Neural cell (in vitro differentiated cells): ENCODE data around the gene CCDC71. TPM values are rescaled to one million over a fixed set of nuclear protein-coding genes. Genes with fewer than 3 reads are reported as not detected.

Experiments
- H2AFZ ChIP-seq: fragments of 200-600, 300-800 bp; sonication (generic), shearing (Covaris generic); 2 replicates; pipeline ENCODE4 v1.6.0; 2014; ENCODE audit warnings: low read depth, mild to moderate bottlenecking, antibody characterized with exemption, low read length, moderate library complexity
- H3F3A ChIP-seq: fragments of 200-600 bp; shearing (Covaris generic); 2 replicates; pipeline ENCODE4 v1.6.1; 2016; ENCODE audit warnings: mild to moderate bottlenecking, moderate library complexity, mixed read lengths, antibody characterized with exemption, low read length; ENCODE audit not compliant: insufficient read depth, poor library complexity, severe bottlenecking
- H3K27ac ChIP-seq: fragments of 200-600, 300-800 bp; sonication (generic), shearing (Covaris generic); 2 replicates; pipeline ENCODE4 v1.5.1; 2014; ENCODE audit warnings: mild to moderate bottlenecking, low read length, moderate library complexity
- H3K27me3 ChIP-seq: fragments of 300-800, 200-600 bp; sonication (generic), shearing (Covaris generic); 2 replicates; pipeline ENCODE4 v1.6.0; 2014; ENCODE audit warnings: mild to moderate bottlenecking, low read depth, low read length, moderate library complexity; ENCODE audit not compliant: insufficient read depth
- H3K36me3 ChIP-seq: fragments of 300-800, 200-600 bp; sonication (generic), shearing (Covaris generic); 2 replicates; pipeline ENCODE4 v1.5.1; 2014; ENCODE audit warnings: mild to moderate bottlenecking, antibody characterized with exemption, low read length, moderate library complexity; ENCODE audit not compliant: insufficient read depth
- H3K4me2 ChIP-seq: fragments of 300-800, 200-600 bp; sonication (generic), shearing (Covaris generic); 2 replicates; pipeline ENCODE4 v1.6.0; 2014; ENCODE audit warnings: mild to moderate bottlenecking, low read length
- H3K4me3 ChIP-seq: fragments of 300-800, 200-600 bp; sonication (generic), shearing (Covaris generic); 2 replicates; pipeline ENCODE4 v1.5.1; 2014; ENCODE audit warnings: mild to moderate bottlenecking, low read length, moderate library complexity
- H3K79me2 ChIP-seq: fragments of 200-600 bp; shearing (Covaris generic); replicated peaks from 2 replicates; pipeline ENCODE4 v1.6.0; 2014; ENCODE audit warnings: mild to moderate bottlenecking, low read length, moderate library complexity; ENCODE audit not compliant: insufficient read depth
- H3K9ac ChIP-seq: fragments of 300-800, 200-600 bp; sonication (generic), shearing (Covaris generic); 2 replicates; pipeline ENCODE4 v1.6.1; 2016; ENCODE audit warnings: mild to moderate bottlenecking, low read length, mixed read lengths
- H3K9me2 ChIP-seq: fragments of 200-600 bp; shearing (Covaris generic); 2 replicates; pipeline ENCODE4 v1.6.1; 2016; ENCODE audit warnings: mild to moderate bottlenecking, low read length, mixed read lengths; ENCODE audit not compliant: insufficient read depth
- H3K9me3 ChIP-seq: fragments of 200-600, 300-800 bp; sonication (generic), shearing (Covaris generic); 2 replicates; pipeline ENCODE4 v1.6.1; 2016; ENCODE audit warnings: mild to moderate bottlenecking, mixed run types, low read length, moderate library complexity, mixed read lengths
- H4K20me1 ChIP-seq: fragments of 200-600 bp; shearing (Covaris generic); 2 replicates; pipeline ENCODE4 v1.6.1; 2016; ENCODE audit warnings: mild to moderate bottlenecking, mixed run types; ENCODE audit not compliant: insufficient read depth
- CTCF ChIP-seq: fragments of 450-650 bp; IDR thresholded peaks from 2 replicates; pipeline ENCODE4 v1.5.1; 2014; ENCODE audit warnings: antibody characterized with exemption, mild to moderate bottlenecking, moderate library complexity; ENCODE audit not compliant: poor library complexity, severe bottlenecking
- EP300 ChIP-seq: fragments of 450-650 bp; conservative IDR thresholded peaks from 2 replicates; pipeline ENCODE4 v1.6.1; 2014; ENCODE audit warnings: antibody characterized with exemption, mild to moderate bottlenecking, moderate library complexity; ENCODE audit not compliant: poor library complexity, severe bottlenecking
- EZH2 ChIP-seq: fragments of 200-600, 300-800 bp; shearing (Covaris generic), sonication (generic); IDR thresholded peaks from 2 replicates; pipeline ENCODE4 v1.6.1; 2014; ENCODE audit warnings: antibody characterized with exemption, low read length, borderline replicate concordance, mild to moderate bottlenecking; ENCODE audit not compliant: insufficient read depth, poor library complexity, severe bottlenecking
- MXI1 ChIP-seq: fragments of 450-650 bp; conservative IDR thresholded peaks from 2 replicates; pipeline ENCODE4 v1.6.1; 2014; ENCODE audit warnings: antibody characterized with exemption, mild to moderate bottlenecking; ENCODE audit not compliant: poor library complexity, severe bottlenecking
- POLR2AphosphoS5 ChIP-seq: IDR thresholded peaks from 2 replicates; pipeline ENCODE4 v1.6.1; 2012
- RAD21 ChIP-seq: fragments of 450-650 bp; conservative IDR thresholded peaks from 2 replicates; pipeline ENCODE4 v1.6.1; 2014; ENCODE audit warnings: antibody characterized with exemption, mild to moderate bottlenecking, moderate library complexity
- REST ChIP-seq: IDR thresholded peaks from 2 replicates; pipeline ENCODE4 v1.6.1; 2012; ENCODE audit warnings: borderline replicate concordance
- SMC3 ChIP-seq: fragments of 450-650 bp; conservative IDR thresholded peaks from 2 replicates; pipeline ENCODE4 v1.6.1; 2014; ENCODE audit warnings: antibody characterized with exemption, mild to moderate bottlenecking, moderate library complexity; ENCODE audit not compliant: poor library complexity
- TAF1 ChIP-seq: IDR thresholded peaks from 2 replicates; pipeline ENCODE4 v1.6.1; 2012; ENCODE audit warnings: low read depth
- polyA plus RNA-seq: library from polyadenylated mRNA; depleted of rRNA; stranded (reverse); fragments of >200 nt; gene quantifications from 2 replicates; pipeline ENCODE4 v1.2.3, GENCODE V29; 2014

CCDC71 gene
- polyA plus RNA-seq, 1 donor from 2014 or later: 14.8 TPM

DNA sequence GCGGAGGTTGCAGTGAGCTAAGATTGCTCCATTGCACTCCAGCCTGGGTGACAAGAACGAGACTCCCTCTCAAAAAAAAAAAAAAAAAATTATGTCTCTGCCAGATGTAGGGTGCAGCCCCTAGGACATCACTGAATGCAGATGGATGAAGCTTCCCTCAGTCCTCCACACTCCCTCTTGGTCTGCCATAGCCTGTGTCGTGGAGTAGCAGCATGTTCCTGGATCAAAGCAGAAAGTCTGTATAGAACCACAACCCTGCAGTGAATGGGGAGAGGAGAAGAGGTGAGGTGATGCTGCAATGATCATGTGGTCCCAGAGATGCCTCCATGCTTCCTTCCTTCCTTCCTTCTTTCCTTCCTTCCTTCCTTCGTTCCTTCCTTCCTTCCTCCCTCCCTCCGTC lies 18.0 kb downstream of the CCDC71 start:
- Histone ChIP-seq H4K20me1 (no peaks in the 10 kb centered on the region), H3K9me3 (no peaks in the 10 kb centered on the region), H3K36me3 (no peaks in the 10 kb centered on the region), H3K4me3 (no peak overlapping the region), H3K79me2 (no peaks in the 10 kb centered on the region), H3K4me2 (no peak overlapping the region), H3K9me2 (no peaks in the 10 kb centered on the region), H3K9ac (no peak overlapping the region), H3K27me3 (no peaks in the 10 kb centered on the region), H3F3A (no peaks in the 10 kb centered on the region), H2AFZ (no peak overlapping the region), H3K27ac (no peak overlapping the region)
- no peak for TF ChIP-seq POLR2AphosphoS5
- TF ChIP-seq CTCF: no peak
- no peak for TF ChIP-seq EZH2
- TF ChIP-seq SMC3: no peak
- no peak for TF ChIP-seq TAF1
- TF ChIP-seq EP300: no peak
- TF ChIP-seq REST: no peak
- TF ChIP-seq RAD21: no peak
- TF ChIP-seq MXI1: no peak

DNA sequence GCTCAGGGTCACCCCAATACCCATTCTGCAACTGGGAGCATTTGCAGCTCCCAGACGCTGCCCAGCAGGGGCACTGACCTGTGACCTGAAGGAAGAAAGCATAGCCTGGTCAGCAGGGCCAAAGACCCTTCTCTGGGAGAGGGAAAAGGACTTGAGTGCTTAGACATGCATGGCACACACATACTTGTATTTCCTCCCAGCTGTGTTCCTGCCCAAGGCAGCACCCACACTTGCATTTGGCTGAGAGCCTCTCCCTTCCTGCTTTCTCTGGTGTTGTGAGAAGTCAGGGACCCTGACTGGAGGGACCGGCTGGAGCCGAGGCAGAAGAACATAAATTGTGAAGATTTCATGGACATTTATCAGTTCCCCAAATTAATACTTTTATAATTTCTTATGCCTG lies 26.1 kb downstream of the CCDC71 start:
- Histone ChIP-seq H2AFZ (no peak overlapping the region), H3K9me3 (no peaks in the 10 kb centered on the region), H3F3A (no peaks in the 10 kb centered on the region), H4K20me1 (no peaks in the 10 kb centered on the region), H3K36me3 (no peaks in the 10 kb centered on the region), H3K27me3 (no peaks in the 10 kb centered on the region), H3K4me3 (no peak overlapping the region), H3K9ac (no peak overlapping the region), H3K27ac (no peak overlapping the region), H3K79me2 (no peaks in the 10 kb centered on the region), H3K9me2 (no peaks in the 10 kb centered on the region), H3K4me2 (no peak overlapping the region)
- TF ChIP-seq EZH2 (no peak), TAF1 (no peak), REST (no peak), CTCF (no peak), POLR2AphosphoS5 (no peak), SMC3 (no peak), RAD21 (no peak), EP300 (no peak), MXI1 (no peak)
